Mesenchymal stem cell (in vitro differentiated cells and primary cell): ENCODE measurements around the gene BZW1. TPM values are rescaled to one million over a fixed set of nuclear protein-coding genes. Genes with fewer than 3 reads are reported as not detected.

Experiments used
- DNase-seq: peaks from one replicate; pipeline ENCODE4 v3.0.0-alpha.2; 2013
- H2AFZ ChIP-seq: one replicate; pipeline ENCODE4 v1.6.1; 2013; ENCODE audit warnings: low read depth, mild to moderate bottlenecking, control low read depth, inconsistent platforms, low read length, moderate library complexity
- H2AK5ac ChIP-seq: 2 replicates; pipeline ENCODE4 v1.6.1; 2013; ENCODE audit warnings: low read length, moderate library complexity, mild to moderate bottlenecking, inconsistent platforms; ENCODE audit not compliant: severe bottlenecking
- H2BK120ac ChIP-seq: one replicate; pipeline ENCODE4 v1.6.1; 2013; ENCODE audit warnings: low read depth, mild to moderate bottlenecking, inconsistent platforms, low read length, moderate library complexity
- H2BK12ac ChIP-seq, 2 experiments: one replicate each; pipeline ENCODE4 v1.6.1; 2013; ENCODE audit warnings: inconsistent platforms in 2 of 2, low read length in 2 of 2, mild to moderate bottlenecking in 2 of 2, moderate library complexity in 2 of 2, control low read depth in 1 of 2
- H2BK15ac ChIP-seq: one replicate; pipeline ENCODE4 v1.6.1; 2013; ENCODE audit warnings: mild to moderate bottlenecking, low read depth, inconsistent platforms; ENCODE audit not compliant: poor library complexity, severe bottlenecking
- H2BK5ac ChIP-seq: 2 replicates; pipeline ENCODE4 v1.6.1; 2013; ENCODE audit warnings: low read depth, mild to moderate bottlenecking, low read length, control low read depth, inconsistent platforms; ENCODE audit not compliant: poor library complexity, severe bottlenecking
- H3K14ac ChIP-seq, 2 experiments: one replicate each; pipeline ENCODE4 v1.6.1; 2013; ENCODE audit warnings: inconsistent platforms in 2 of 2, low read length in 2 of 2, control low read depth in 1 of 2, mild to moderate bottlenecking in 1 of 2, moderate library complexity in 1 of 2
- H3K18ac ChIP-seq, 2 experiments: one replicate each; pipeline ENCODE4 v1.6.1; 2013; ENCODE audit warnings: inconsistent platforms in 2 of 2, low read length in 2 of 2, control low read depth in 1 of 2, low read depth in 1 of 2, mild to moderate bottlenecking in 1 of 2
- H3K23ac ChIP-seq, 2 experiments: one replicate each; pipeline ENCODE4 v1.6.1; 2013; ENCODE audit warnings: inconsistent platforms in 2 of 2, low read length in 2 of 2, mild to moderate bottlenecking in 2 of 2, moderate library complexity in 2 of 2, control low read depth in 1 of 2
- H3K27ac ChIP-seq: 2 replicates; pipeline ENCODE4 v1.5.1; 2013; ENCODE audit warnings: mild to moderate bottlenecking, moderate library complexity, low read length, control low read depth, inconsistent platforms; ENCODE audit not compliant: poor library complexity, severe bottlenecking
- H3K27me3 ChIP-seq, 2 experiments: 2 replicates each; pipeline versions ENCODE4 v1.6.1 to v1.7.0; 2013; ENCODE audit warnings: low read length in 2 of 2, mild to moderate bottlenecking in 2 of 2, moderate library complexity in 2 of 2, control low read depth in 1 of 2, inconsistent platforms in 1 of 2; ENCODE audit not compliant: control insufficient read depth in 1 of 2, insufficient read depth in 1 of 2
- H3K36me3 ChIP-seq, 2 experiments: 2 replicates each; pipeline versions ENCODE4 v1.6.1 to v1.7.0; 2013; ENCODE audit warnings: low read length in 2 of 2, control low read depth in 1 of 2, inconsistent platforms in 1 of 2, low read depth in 1 of 2, mild to moderate bottlenecking in 1 of 2; ENCODE audit not compliant: insufficient read depth in 2 of 2, control insufficient read depth in 1 of 2
- H3K4ac ChIP-seq, 2 experiments: one replicate each; pipeline ENCODE4 v1.6.1; 2013; ENCODE audit warnings: inconsistent platforms in 2 of 2, low read length in 2 of 2, mild to moderate bottlenecking in 2 of 2, moderate library complexity in 2 of 2, control low read depth in 1 of 2, low read depth in 1 of 2
- H3K4me1 ChIP-seq: 2 replicates; pipeline ENCODE4 v1.6.1; 2013; ENCODE audit warnings: low read depth, low read length, control low read depth; ENCODE audit not compliant: control insufficient read depth, insufficient read depth
- H3K4me2 ChIP-seq: 2 replicates; pipeline ENCODE4 v1.6.1; 2013; ENCODE audit warnings: low read length, mild to moderate bottlenecking, inconsistent platforms; ENCODE audit not compliant: poor library complexity, severe bottlenecking
- H3K4me3 ChIP-seq, 2 experiments: 2 replicates each; pipeline versions ENCODE4 v1.5.1 to v1.7.0; 2013; ENCODE audit warnings: low read length in 2 of 2, mild to moderate bottlenecking in 2 of 2, control low read depth in 1 of 2, low read depth in 1 of 2; ENCODE audit not compliant: insufficient read depth in 1 of 2
- H3K79me1 ChIP-seq: replicated peaks from 2 replicates; pipeline ENCODE4 v1.6.1; 2013; ENCODE audit warnings: mild to moderate bottlenecking, control low read depth, low read length, inconsistent platforms; ENCODE audit not compliant: poor library complexity, severe bottlenecking
- H3K9ac ChIP-seq: 2 replicates; pipeline ENCODE4 v1.7.0; 2013; ENCODE audit warnings: mild to moderate bottlenecking, low read length, moderate library complexity
- H3K9me3 ChIP-seq: 2 replicates; pipeline ENCODE4 v1.7.0; 2013; ENCODE audit warnings: mild to moderate bottlenecking, low read length; ENCODE audit not compliant: control insufficient read depth
- H4K8ac ChIP-seq: one replicate; pipeline ENCODE4 v1.6.1; 2013; ENCODE audit warnings: inconsistent platforms, mild to moderate bottlenecking, low read length, moderate library complexity
- H4K91ac ChIP-seq: one replicate; pipeline ENCODE4 v1.6.1; 2013; ENCODE audit warnings: mild to moderate bottlenecking, low read length, inconsistent platforms
- WGBS: methylation state at CpG from one replicate; pipeline ENCODE4 v1.1.7; 2013; ENCODE audit warnings: mixed read lengths; 5-methylcytosine and 5-hydroxymethylcytosine counted together
- polyA plus RNA-seq, 2 experiments: library from polyadenylated mRNA; stranded (reverse); fragments of 200-250 nt; gene quantifications; one replicate each; pipeline ENCODE4 v1.2.3, GENCODE V29; 2013

BZW1 gene
- polyA plus RNA-seq (2013, experiment 1 of 2), result 154 TPM
- 163 TPM for polyA plus RNA-seq (2013, experiment 2 of 2)

DNA sequence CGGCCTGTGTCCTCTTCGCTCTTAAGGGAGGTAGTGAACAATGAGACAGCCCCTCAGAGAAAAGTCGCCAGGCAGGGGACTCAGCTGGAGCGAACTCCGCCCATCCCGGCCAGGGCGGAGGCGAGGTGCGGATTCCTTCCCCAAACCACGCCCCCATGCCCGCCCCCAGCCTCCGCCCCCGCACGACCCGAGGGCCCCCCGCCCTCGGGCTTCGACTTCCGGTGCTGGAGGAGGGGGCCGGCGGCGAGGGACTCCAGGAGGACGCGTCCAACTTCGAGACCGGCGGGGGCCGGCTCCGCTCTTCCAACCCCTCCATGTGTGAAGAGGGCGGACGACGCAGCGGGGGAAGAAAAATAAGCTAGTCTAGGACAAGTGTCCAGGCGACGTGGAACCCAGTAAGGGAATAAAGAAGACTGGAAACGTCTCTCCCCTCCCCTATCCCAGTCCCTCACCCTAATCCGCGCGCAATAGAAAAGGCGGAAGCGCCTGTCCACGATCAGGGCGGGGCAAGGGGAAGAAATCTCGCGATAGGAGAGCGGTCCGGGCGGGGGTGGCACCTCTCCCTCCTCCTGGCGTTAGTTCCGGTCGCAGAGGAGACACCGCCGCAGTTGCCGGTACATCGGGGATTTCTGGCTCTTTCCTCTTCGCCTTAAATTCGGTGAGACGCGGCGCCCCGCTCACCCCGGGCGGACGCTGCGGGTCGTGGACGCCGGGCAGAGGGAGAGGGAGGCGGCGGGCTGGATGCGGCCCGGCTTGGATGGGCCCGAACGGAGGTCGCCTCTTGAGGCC, at the start of gene BZW1:
Gene BZW1, plus strand, starts transcription at position 578 of the 789 bp plus-strand sequence. CDS start 1,308 bp downstream, outside the sequence.
- H3K79me1 ChIP-seq, result peaks cover 1% of the 10 kb centered on the region
- H3K4ac ChIP-seq, result peak within 1 kb of the TSS; percentile 81 to 84
- peak within 1 kb of the TSS in 1 of 2 experiments; percentile 98 for H3K14ac ChIP-seq
- WGBS, result 0% methylated on average over 54 of the region's 75 CpGs
- peak within 1 kb of the TSS in 1 of 2 experiments; percentile 90 for H3K23ac ChIP-seq
- peak within 1 kb of the TSS; percentile 80 for H2AFZ ChIP-seq
- H3K27me3 ChIP-seq, result no peaks in the 10 kb centered on the region
- H3K18ac ChIP-seq, result peak within 1 kb of the TSS; percentile 92 to 99
- peak within 1 kb of the TSS; percentile 71 for H2AK5ac ChIP-seq
- H3K4me3 ChIP-seq, result peak within 1 kb of the TSS; percentile 99 to 100
- H2BK12ac ChIP-seq, result peak within 1 kb of the TSS; percentile 52 to 83
- H3K4me1 ChIP-seq, result peaks cover 7% of the 10 kb centered on the region
- DNase-seq, result peak; percentile 98
- H4K91ac ChIP-seq, result peak within 1 kb of the TSS; percentile 95
- peak within 1 kb of the TSS; percentile 91 for H3K27ac ChIP-seq
- peak within 1 kb of the TSS; percentile 82 for H2BK15ac ChIP-seq
- H3K9me3 ChIP-seq, result no peaks in the 10 kb centered on the region
- peaks cover 4 to 34% of the 10 kb centered on the region in 2 experiments for H3K36me3 ChIP-seq
- peak within 1 kb of the TSS; percentile 99 for H3K9ac ChIP-seq
- peak within 1 kb of the TSS; percentile 92 for H4K8ac ChIP-seq
- H2BK5ac ChIP-seq, result peak within 1 kb of the TSS; percentile 95
- H2BK120ac ChIP-seq, result peak within 1 kb of the TSS; percentile 71
- H3K4me2 ChIP-seq, result peak within 1 kb of the TSS; percentile 58

DNA sequence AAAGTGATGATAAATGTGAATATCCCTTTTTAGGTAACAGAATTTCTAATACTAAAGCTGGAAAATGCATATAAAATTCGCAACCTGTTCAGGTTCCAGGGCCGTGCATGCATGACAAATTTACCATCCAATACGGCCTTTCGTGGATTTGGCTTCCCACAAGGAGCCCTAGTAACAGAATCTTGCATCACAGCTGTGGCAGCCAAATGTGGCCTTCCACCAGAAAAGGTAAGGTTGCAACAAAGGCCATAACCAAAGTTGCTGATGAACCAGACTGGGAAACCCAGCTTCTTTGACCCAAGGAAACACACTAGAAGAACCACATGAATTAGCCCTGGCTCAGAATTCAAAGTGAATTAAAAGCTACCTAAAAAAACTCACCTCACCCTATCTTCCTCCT, 49.6 kb upstream of the BZW1 start:
- no peak overlapping the region for H4K91ac ChIP-seq
- H4K8ac ChIP-seq, result no peak overlapping the region

DNA sequence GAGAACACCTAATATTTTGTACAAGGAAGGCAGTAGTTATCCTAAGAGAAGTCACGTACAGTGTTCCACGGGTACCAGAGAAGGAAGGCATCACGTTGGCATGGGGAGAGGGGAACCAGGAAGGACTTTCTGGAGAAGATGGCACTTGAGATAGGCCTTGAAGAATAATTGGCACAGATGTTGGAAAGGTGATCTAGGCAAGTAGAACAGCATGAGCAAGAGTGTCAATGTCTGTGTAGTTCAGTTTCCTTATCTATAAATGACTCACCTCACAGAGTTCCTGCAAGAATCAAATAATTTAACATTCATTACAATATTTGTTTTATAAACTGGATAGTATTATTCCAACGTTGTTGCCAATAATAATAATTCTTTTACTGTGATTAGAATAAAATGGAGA, 48.3 kb upstream of the BZW1 start:
- no peak overlapping the region for H3K9ac ChIP-seq
- H3K18ac ChIP-seq, result no peak overlapping the region
- H3K27me3 ChIP-seq, result no peaks in the 10 kb centered on the region
- no peak overlapping the region for H3K27ac ChIP-seq
- no peak overlapping the region for H3K14ac ChIP-seq
- H2AK5ac ChIP-seq, result peak overlapping the region; percentile 31
- H3K36me3 ChIP-seq, result no peaks in the 10 kb centered on the region
- H2BK120ac ChIP-seq, result no peak overlapping the region
- WGBS, result 97% methylated on average over 3 of the region's 4 CpGs
- no peak overlapping the region for H3K4ac ChIP-seq
- no peak overlapping the region for H4K8ac ChIP-seq
- H2BK5ac ChIP-seq, result no peak overlapping the region
- H4K91ac ChIP-seq, result no peak overlapping the region
- no peaks in the 10 kb centered on the region for H3K9me3 ChIP-seq
- H3K23ac ChIP-seq, result no peak overlapping the region
- H3K4me1 ChIP-seq, result peaks cover 12% of the 10 kb centered on the region
- H2BK15ac ChIP-seq, result no peak overlapping the region
- no peak overlapping the region for H3K4me3 ChIP-seq
- H2AFZ ChIP-seq, result no peak overlapping the region
- peak overlapping the region in 1 of 2 experiments; percentile 53 for H2BK12ac ChIP-seq
- no peak for DNase-seq
- no peaks in the 10 kb centered on the region for H3K79me1 ChIP-seq
- no peak overlapping the region for H3K4me2 ChIP-seq

More for the DNA sequence above, 49.6 kb upstream of the BZW1 start:
- no peaks in the 10 kb centered on the region for H3K36me3 ChIP-seq
- H3K4me3 ChIP-seq, result no peak overlapping the region
- no peaks in the 10 kb centered on the region for H3K27me3 ChIP-seq
- H3K4me1 ChIP-seq, result peaks cover 20% of the 10 kb centered on the region
- H3K79me1 ChIP-seq, result no peaks in the 10 kb centered on the region
- H3K23ac ChIP-seq, result no peak overlapping the region
- H2BK15ac ChIP-seq, result no peak overlapping the region
- no peak overlapping the region for H3K14ac ChIP-seq
- no peak overlapping the region for H3K4me2 ChIP-seq
- H2BK120ac ChIP-seq, result no peak overlapping the region
- no peak overlapping the region for H2BK12ac ChIP-seq
- no peak for DNase-seq
- H3K27ac ChIP-seq, result no peak overlapping the region
- H2BK5ac ChIP-seq, result no peak overlapping the region
- H3K18ac ChIP-seq, result no peak overlapping the region
- H2AK5ac ChIP-seq, result no peak overlapping the region
- WGBS, result 96% methylated on average over 4 of the region's 4 CpGs
- no peak overlapping the region for H3K9ac ChIP-seq
- H3K4ac ChIP-seq, result no peak overlapping the region
- H3K9me3 ChIP-seq, result no peaks in the 10 kb centered on the region
- H2AFZ ChIP-seq, result no peak overlapping the region

DNA sequence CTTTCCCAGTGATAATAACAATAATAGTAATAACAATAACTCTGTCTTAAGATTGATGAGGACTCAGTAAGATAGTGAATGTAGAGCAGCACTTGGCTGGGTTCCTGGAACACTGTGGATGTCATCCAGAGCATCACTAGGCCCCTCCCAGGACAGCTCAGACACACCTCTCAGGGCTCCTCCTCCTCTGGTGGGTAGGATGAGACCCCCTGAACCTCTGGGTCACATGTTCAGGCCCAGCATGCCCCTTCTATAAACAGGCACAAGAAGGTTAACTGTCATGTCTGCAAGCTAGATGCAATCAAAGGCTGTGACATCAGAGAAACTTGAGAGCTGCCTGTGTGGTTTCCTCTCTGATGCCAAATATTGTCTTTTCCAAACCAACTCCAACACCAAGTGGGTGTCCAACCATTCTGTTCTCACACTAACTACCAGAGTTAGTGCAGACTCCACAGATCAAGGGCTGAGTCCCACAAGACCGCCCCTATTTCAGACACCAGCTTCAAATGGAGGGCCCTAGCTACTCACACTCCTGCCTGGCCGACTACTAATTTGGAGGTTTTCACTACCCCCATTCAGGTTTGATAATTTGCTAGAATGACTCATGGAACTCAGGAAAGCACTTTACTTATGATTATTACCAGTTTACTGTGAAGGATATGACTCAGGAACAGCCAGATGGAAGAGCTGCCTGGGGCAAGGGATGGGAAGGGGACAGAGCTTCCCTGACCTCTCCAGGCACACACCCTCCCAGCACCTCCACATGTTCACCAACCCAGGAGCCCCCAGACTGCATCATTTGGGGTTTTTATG, 46.4 kb upstream of the BZW1 start:
- DNase-seq, result peak; percentile 91
- Histone ChIP-seq H2AK5ac (peak overlapping the region; percentile 78), H4K91ac (no peak overlapping the region), H3K18ac (peak overlapping the region in 1 of 2 experiments; percentile 78), H2BK15ac (no peak overlapping the region), H2BK12ac (peak overlapping the region in 1 of 2 experiments; percentile 58), H3K27ac (peak overlapping the region; percentile 69), H3K4me1 (peaks cover 12% of the 10 kb centered on the region), H3K23ac (no peak overlapping the region), H2BK5ac (peak overlapping the region; percentile 87), H4K8ac (no peak overlapping the region), H3K4me3 (no peak overlapping the region), H2AFZ (no peak overlapping the region), H3K4me2 (no peak overlapping the region), H3K79me1 (no peaks in the 10 kb centered on the region), H3K4ac (no peak overlapping the region), H2BK120ac (no peak overlapping the region), H3K36me3 (no peaks in the 10 kb centered on the region), H3K27me3 (no peaks in the 10 kb centered on the region), H3K9me3 (no peaks in the 10 kb centered on the region), H3K9ac (peak overlapping the region; percentile 33), H3K14ac (no peak overlapping the region)
- WGBS, result 33% methylated on average over 1 of the region's 2 CpGs
